GOT3 (cell line): ENCODE data around the gene AVL9.
A peak's percentile ranks its signal among the peaks of the same experiment; 100 is the strongest.
"Not testable (repeated sequence)": the region's sequence is repeated elsewhere in the genome, so short reads cannot be mapped to it uniquely, and the experiment has no call there.

Experiments
- DNase-seq: peaks from one replicate; lab custom pipeline; 2025; ENCODE audit warnings: mixed read lengths; lab: John Stamatoyannopoulos, UW

Gene AVL9

GRCh38 chr7:32495298-32496051, at the start of gene AVL9:
TSS of gene AVL9 (plus strand) at chr7:32495489. CDS start at chr7:32495710, 221 bp downstream.
- DNase-seq = peak; percentile 97

- DNase-seq = no peak
Observed at GRCh38 chr7:32447218-32447617, 48.1 kb upstream of the AVL9 start.

GRCh38 chr7:32453341-32454011, 41.8 kb upstream of the AVL9 start:
- no peak for DNase-seq

GRCh38 chr7:32458025-32458424, 37.3 kb upstream of the AVL9 start:
- no peak for DNase-seq

GRCh38 chr7:32459788-32460187, 35.5 kb upstream of the AVL9 start:
- no peak for DNase-seq

- DNase-seq = no peak
Observed at GRCh38 chr7:32461484-32461883, 33.8 kb upstream of the AVL9 start.

GRCh38 chr7:32462451-32462850, 32.8 kb upstream of the AVL9 start:
- DNase-seq = no peak

- DNase-seq = no peak
Observed at GRCh38 chr7:32462977-32463376, 32.3 kb upstream of the AVL9 start.

GRCh38 chr7:32464641-32465416, 30.5 kb upstream of the AVL9 start:
- DNase-seq = not testable (repeated sequence)

GRCh38 chr7:32470004-32470403, 25.3 kb upstream of the AVL9 start:
- DNase-seq = not testable (repeated sequence)

GRCh38 chr7:32470871-32471270, 24.4 kb upstream of the AVL9 start:
- DNase-seq = no peak

GRCh38 chr7:32472015-32472414, 23.3 kb upstream of the AVL9 start:
- no peak for DNase-seq

- no peak for DNase-seq
Observed at GRCh38 chr7:32474008-32474407, 21.3 kb upstream of the AVL9 start.

- no peak for DNase-seq
Observed at GRCh38 chr7:32476816-32477648, 18.3 kb upstream of the AVL9 start.

GRCh38 chr7:32477649-32477980, 17.7 kb upstream of the AVL9 start:
- DNase-seq = no peak

GRCh38 chr7:32479574-32480200, 15.6 kb upstream of the AVL9 start:
- DNase-seq = no peak

GRCh38 chr7:32481176-32481575, 14.1 kb upstream of the AVL9 start:
- no peak for DNase-seq

- no peak for DNase-seq
Observed at GRCh38 chr7:32481921-32482320, 13.4 kb upstream of the AVL9 start.

GRCh38 chr7:32489788-32490126, 5.5 kb upstream of the AVL9 start:
- no peak for DNase-seq

- peak; percentile 71 for DNase-seq
Observed at GRCh38 chr7:32490127-32490796, 5.0 kb upstream of the AVL9 start, which contains the start of gene LSM5. TSS of gene LSM5 (minus strand) at chr7:32490380. CDS start at chr7:32490365, 15 bp downstream.

- no peak for DNase-seq
Observed at GRCh38 chr7:32494946-32495297, 367 bp upstream of the AVL9 start.
